ENCODE results near the gene DNAI2.

DNAI2 gene, protein sequence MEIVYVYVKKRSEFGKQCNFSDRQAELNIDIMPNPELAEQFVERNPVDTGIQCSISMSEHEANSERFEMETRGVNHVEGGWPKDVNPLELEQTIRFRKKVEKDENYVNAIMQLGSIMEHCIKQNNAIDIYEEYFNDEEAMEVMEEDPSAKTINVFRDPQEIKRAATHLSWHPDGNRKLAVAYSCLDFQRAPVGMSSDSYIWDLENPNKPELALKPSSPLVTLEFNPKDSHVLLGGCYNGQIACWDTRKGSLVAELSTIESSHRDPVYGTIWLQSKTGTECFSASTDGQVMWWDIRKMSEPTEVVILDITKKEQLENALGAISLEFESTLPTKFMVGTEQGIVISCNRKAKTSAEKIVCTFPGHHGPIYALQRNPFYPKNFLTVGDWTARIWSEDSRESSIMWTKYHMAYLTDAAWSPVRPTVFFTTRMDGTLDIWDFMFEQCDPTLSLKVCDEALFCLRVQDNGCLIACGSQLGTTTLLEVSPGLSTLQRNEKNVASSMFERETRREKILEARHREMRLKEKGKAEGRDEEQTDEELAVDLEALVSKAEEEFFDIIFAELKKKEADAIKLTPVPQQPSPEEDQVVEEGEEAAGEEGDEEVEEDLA

DNA sequence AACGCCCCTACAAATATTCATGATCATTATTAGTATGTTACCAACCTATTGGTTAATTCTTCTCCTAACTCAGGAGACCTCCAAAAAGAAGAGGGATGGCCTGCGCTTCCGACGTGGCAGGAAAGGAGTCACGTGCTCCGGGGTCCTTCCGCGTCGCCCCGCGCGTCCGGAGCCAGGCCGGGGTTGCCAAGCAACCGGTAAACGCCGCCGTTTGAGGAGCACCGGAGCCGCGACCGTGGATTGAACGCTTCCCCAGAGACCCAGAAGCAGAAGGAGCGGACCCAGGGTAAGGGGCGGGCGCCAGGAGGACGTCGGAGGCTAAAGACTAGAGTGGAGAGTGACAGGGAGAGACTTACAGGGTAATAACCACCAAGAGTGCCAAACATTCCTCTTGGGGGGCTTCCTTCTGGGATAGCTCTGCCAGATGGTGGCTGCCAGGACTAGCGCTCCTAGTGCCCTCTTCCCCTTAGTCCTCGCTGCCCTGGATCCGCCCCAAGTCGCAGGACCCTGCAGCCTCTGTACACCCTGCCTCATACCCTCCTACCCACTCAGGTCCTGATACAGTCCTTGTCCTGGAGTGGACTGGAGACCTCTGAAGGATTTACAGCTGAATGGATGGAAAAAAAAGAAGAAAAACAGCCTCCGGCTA lies at the start of gene DNAI2:
DNAI2 (plus strand) TSS at position 175 of the 649 bp plus-strand sequence. CDS start 7,584 bp downstream, outside the sequence.
- DNase-seq (ENCODE audit: low spot score), result no peak

DNA sequence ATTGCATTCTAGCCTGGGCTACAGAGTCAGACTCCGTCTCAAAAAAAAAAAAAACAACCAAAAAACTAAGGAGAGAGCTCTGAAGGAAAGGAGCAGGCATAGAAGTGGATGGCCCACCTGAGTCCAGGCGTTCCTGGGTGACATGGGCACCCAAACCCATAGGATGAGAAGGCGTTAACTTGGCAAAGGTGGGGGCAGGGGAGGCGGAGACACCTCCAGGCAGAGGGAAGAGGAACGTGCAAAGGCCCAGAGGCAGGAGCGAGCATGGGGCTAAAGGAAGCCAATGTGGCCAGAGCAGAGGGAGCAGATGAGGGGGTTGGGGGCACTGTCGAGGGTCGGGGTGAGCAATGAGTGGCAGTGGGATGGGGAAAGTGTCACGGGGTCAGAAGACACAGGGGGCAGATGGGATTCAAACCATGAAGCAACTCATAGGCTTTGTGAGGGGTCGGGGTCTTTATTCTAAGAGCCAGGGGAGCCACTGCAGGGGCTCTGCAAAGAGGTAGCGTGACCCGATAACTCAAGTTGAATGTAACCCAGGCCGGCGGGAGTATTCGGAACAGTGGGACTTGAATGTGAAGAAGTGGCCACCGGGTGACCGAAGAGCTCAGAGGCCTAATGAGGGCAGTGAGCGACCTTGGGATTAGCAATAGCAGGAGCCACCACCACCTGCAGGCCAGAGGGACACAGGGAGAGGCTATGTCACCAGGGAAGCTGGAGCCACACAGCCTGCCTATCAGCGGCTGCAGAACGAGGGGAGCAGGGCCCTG lies 48.9 kb upstream of the DNAI2 start:
- DNase-seq (ENCODE audit: low spot score), result no peak

DNA sequence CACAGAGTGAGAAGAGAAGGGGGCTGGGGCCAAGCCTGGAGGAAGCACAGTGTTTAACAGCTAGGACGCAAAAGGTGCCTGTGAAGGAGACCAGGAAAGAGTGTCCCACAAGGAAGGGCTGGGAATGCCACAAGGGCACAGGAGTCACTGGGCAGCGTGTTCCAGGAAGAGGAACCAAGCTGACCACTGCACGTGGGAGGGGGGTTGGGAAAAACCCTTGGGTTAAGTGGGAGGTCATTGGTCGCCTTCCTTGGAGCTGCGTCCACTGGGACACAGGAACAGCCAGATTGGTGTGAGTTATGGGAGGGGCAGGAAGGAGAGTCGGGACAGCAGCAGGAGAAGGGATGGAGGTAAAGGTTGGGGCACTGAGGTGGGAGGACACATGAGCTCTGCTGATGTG lies 47.8 kb upstream of the DNAI2 start:
- no peak for DNase-seq (ENCODE audit: low spot score)

DNA sequence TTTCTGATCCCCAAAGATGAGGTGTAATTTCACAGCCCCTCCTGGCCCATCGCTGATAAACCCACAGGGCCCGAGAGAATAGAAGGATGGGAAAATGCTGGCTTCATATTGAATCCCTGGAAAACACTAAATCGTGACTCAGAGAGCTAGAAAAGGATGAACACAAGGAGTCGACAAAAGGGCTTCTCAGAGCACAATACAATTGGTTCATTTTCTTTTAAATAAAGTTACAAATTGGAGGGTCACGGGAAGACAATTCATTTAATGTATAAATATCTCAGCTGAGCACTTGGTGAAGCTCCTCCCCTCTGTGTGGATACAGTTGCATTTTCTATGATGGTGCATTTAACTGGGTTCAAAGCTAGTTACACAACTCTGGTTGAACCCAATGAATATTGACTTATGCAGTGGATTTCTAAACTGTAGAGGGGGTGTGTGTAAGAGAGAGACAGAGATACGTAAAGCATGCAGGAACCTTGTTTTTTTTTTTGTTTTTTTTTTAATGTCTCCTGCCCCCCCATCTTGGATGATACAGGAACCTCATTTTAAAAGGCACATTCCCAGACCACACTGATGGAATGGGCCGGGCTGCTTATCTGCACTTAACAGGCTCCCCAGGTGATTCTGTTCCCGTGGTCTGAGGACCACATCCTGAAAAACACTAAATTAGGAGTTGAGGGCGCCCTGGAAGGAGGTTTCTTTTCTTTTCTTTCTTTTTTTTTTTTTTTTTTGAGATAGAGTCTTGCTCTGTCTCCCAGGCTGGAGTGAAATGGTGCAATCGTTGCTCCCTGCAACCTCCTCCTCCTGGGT lies 46.6 kb upstream of the DNAI2 start:
- DNase-seq (ENCODE audit: low spot score), result no peak

DNA sequence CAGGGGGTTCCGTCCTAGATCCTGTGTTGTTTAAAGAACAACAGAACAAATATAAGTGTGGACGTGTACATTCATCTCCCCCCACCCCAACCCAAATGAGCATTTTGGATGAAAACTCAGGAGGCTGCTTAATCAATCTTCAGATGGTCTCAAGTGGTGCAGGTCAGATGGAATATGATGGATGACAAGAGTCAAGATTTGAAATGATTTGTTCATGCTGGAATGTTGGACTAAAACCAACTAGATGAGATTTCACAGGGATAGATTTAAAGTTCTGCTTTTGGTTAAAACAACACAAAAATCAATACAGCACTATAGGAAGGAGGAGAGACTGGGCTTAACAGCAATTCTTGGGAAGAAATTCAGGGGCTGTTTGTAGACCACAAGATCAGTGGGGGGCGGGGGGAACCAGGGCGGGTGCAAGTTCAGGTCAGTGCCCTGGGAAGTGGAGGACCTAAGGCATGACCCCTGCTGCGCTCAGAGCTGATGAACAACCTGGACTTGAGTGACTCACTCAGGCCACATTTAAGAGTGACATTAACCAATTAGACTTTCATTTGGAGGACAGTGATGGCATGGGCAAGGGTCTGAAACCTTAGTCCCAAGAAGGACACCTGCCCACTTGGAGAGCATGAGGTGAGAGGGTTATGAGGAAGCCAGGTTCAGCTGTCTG lies 45.6 kb upstream of the DNAI2 start:
- no peak for DNase-seq (ENCODE audit: low spot score)

DNA sequence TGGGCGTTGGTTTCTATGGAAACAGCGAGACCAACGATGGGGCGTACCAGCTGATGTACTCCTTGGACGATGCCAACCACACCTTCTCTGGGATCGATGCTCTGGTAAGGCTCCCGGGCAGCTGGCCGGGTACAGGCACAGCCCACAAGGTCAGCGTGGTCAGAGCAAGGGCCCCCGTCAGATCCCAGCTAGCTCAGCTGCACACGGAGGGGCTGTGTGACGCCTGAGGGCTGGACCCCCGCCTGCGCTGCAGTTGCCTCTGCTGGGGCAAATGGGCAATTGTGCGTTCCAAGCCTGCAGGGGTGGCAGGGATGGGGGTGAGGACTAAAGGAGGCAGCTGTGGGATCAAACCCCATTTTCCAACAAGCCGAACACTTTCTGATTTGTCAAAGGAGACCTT lies 43.1 kb upstream of the DNAI2 start:
- no peak for DNase-seq (ENCODE audit: low spot score)

DNA sequence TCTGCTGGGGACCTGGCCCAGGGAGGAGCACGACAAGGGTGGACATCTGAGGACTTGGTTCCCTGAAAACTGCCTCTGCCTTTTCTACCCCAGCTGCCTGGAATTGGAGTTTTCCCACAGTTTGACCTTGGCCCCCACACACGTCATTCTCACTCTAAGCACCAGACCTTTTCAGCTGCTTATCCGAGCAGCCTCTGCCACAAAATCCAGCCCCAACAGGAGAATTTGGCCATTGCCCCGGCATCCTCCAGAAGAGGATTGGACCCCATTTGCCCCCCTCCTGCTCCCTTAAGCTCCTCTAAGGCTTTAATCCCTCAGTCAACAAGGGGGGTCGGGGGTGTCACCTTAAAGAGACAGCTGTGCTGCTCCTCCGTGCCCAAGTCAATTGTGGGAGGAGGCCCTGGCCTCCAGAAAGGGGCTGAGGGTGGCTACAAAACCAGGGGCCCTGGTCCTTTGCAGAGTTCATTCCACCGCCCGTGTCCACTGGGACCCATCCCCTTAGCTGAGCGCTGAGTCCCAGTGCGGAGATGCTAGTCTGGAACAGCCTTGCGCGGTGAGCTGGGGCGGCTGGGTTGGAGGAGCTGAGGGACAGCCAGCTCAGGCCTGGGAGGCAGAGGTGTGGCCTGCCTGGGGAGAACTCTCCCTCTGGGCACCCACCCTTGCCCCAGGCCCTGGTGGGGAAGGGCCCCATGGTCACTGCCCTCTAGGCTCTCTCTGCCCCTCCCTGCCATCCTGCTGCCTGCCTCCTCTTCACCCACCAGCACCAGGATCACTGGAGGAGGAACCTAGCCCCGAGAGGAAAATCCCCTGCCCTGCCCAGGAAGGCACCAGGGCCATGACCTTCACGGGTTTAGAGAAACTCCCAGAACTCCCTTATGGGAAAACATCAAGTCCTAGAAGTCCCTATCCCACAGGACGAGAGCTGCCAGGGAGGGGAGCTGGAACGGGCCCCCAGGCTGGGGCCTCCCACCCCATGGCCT lies 41.8 kb upstream of the DNAI2 start:
- DNase-seq (ENCODE audit: low spot score), result no peak

DNA sequence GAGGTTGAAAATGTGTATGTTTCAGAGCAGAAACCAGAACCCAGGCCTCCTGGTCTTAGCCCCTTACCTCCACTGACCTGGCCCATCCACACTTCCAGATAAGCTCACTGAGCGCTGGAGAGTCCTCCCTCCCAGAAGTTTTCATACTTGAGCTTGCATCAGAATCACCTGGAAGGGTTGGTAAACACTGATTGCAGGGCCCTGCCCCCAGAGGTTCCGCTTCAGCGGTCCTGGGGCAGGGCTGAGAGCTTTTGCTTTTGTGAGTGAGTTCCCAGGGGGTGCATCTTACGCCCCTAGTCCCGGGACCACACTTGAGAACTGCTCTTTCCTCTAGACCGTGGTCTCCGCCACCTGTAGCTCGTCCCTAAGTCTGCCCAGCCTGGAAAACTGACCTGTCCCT lies 40.1 kb upstream of the DNAI2 start:
- no peak for DNase-seq (ENCODE audit: low spot score)

DNA sequence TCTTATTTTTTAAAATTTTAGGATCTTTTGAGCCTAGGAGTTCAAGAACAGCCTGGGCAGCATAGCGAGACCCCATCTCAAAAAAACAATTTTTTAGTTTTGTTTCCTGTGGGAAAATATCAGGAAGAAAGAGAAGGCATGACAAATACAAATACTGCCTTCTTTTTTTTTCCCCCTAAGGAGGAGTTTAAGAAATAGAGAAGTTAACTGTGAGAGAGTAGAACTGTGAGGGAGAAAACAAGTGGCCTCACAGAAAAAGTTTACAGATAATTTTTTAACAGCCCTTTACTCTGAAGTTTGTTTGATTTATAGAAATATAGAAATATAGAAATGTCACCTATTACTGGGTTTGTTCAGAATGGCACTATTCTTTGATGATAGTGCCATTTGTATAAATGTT lies 39.5 kb upstream of the DNAI2 start:
- DNase-seq (ENCODE audit: low spot score), result no peak

DNA sequence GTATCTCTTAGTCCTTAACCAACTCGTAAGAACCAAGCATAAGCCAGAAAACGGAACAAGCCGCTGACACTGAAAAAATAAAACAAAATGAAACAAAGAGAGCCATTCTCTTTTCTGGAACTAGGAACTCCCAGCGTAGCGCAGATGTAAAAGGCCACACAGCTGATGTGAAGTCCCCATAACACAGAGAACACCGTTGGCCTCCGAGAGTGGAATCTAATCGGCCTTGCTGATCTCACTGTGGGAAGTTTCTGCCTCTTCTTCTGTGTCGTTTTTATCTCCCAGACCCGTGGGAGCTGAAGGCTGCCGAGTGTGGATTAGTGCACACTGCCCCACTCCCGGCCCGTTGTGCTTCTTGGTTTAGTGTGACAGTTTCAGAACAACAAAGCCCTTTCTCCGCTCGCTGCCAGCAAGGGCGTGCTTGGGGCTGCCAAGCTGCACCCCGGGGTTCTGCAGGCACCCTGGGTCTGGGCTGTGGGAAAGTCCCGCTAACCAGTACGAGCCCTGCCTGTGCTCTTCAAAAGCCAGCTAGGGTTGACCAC lies 38.9 kb upstream of the DNAI2 start:
- DNase-seq (ENCODE audit: low spot score), result no peak

DNA sequence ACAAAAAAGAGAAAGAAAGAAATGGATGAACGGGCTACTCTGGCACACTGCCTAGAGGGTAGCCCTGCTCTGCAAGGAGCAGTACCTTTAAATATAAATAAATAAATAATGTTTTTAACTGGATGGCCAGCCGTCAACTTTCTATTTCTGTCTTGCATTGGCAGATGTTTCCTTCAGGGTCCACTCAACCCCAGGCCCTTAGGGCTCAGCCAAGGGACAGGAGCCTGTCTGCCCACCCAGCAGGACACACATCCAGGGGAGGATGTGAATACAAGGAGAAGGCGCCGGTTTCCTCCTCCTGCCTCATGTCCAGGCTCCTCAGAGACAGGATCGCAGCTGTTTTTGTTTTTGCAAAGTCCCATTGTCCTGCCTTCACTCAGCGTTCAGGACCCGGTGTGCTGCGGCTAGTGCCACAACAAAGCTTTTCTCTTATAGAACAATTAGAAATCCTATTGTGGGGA lies 38.1 kb upstream of the DNAI2 start:
- DNase-seq (ENCODE audit: low spot score), result peak; percentile 68

DNA sequence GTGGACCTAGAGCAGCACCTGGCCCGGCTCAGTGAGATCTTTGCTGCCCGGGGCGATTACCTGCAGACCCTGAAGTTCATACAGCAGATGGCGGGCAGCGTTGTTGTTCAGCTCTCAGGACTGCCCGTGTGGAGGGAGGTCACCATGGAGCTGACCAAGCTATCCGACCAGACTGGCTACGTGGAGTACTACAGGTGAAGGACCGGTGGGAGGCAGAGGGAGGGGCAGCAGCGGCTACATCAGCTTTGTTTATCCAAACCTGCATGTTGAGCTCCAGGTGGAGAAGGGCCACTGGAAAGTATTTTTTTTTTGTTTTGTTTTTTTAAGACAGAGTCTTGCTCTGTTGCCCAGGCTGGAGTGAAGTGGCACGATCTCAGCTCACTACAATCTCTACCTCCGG lies 36.7 kb upstream of the DNAI2 start:
- no peak for DNase-seq (ENCODE audit: low spot score)

DNA sequence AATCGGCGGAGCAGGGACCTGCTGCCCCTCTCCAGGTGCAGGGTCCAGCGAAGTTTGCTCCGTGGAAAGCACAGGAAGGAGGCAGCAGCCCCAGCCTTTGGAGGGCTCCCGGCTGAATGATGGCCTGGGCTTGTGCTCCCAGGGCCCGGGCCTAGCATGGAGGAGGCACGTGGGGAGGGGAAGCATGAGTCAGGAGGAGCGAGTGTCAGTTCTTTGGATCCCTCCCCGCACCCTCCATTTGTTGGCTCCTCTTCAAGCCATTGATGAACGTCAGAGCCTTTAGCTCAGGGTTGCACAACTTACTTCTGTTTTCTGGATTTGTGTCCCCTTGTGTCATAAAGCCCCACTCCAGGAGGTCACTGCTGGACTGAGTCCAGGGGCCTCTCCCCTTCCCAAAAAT lies 34.9 kb upstream of the DNAI2 start:
- no peak for DNase-seq (ENCODE audit: low spot score)

DNA sequence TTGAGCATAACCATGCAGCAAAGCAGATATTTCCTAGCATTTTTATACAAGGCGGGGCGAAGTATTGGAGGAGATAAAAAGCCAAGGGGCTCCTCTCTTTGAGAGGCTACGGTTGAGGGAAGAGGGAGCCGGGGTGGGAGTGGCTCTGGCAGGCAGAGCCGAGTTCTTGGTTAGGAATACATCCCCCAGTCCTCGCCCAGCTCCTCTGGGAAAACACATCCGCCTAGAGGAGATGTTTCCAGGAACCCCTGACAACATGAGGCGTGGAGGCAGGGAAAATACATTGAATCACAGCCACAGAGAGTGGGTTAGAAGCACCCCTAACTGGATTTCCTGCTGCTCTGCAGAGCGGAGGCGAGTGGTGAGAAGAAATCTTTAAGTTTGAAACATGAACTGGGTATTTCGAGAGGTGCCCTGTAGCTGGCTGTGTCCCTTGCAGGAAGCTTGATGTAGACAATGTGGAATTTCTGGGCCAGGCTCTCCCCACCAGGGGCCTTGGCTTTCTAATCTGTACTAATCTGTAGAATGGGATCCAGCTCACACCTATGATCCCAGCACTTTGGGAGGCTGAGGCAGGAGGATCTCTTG lies 33.3 kb upstream of the DNAI2 start:
- peak; percentile 12 for DNase-seq (ENCODE audit: low spot score)

DNA sequence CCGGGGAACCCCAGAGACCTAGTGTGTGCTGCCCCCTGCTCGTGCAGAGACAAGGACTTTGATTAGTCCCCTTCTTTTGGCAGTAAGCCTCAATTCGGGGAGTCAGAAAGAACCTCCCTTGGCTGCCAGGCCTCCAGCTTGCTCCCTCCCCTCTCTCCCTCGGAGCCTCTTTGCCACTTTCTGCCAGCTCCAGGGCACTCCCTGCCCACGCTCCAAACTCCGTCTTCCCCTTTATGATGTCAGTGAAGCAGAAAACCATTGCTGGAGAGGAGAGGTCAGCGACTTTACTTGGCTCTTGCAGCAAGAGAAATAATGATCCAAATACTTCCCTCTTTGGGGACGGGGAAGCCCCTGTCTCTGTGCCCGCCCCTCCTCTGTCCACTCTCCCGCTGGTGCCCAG lies 32.6 kb upstream of the DNAI2 start:
- DNase-seq (ENCODE audit: low spot score), result no peak

DNA sequence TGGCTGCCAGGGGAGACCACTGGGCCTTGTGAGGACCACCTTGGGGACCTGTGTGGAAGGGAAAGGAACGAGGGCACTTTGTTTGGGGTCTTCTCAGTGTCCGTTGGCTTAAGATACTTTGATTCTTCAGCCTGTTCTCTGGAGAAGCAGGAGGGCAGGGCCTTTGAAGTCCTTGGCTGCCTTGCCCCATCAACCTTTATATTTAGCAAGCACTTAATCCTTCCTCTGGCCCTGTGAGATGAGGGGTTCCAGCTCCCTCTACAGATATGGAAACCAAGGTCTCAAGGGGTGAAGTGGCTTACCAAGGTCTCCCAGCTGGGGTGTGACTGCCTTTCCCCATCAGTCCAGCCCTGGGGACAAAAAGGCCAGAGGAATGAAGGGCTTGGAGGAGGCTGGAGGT lies 32.2 kb upstream of the DNAI2 start:
- DNase-seq (ENCODE audit: low spot score), result no peak

DNA sequence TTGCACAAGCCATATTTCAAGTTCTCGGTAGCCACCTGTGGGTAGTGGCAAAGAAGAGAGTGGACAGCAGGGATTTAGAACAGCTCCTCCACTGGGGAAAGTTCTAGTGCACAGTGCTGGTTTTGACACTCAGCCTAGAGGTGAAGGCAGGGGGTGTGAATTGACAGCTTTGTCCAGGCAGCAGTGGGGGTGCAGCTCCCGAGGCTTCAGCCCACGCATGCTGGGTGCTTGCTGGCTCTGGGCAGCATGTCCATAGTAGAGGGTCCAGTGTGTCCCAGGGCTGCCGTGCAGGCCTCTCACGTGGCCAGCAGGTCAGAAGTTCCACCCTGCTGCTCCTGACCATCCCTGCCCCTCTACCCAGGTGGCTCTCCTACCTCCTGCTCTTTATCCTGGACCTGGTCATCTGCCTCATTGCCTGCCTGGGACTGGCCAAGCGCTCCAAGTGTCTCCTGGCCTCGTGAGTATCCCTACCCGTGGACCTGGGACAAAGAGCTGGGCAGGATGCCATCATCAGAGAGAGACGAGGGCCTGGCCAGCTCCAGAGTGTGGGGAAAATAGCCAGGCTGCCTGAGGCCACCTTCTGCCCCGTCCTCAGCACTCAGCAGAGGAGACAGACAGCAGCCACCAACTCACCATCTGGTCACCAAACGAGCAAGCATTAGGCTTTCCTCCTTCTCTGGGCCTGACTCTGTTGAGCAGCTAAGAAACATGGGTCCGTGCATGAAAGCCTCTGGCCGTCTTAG lies 30.9 kb upstream of the DNAI2 start:
- DNase-seq (ENCODE audit: low spot score), result no peak

DNA sequence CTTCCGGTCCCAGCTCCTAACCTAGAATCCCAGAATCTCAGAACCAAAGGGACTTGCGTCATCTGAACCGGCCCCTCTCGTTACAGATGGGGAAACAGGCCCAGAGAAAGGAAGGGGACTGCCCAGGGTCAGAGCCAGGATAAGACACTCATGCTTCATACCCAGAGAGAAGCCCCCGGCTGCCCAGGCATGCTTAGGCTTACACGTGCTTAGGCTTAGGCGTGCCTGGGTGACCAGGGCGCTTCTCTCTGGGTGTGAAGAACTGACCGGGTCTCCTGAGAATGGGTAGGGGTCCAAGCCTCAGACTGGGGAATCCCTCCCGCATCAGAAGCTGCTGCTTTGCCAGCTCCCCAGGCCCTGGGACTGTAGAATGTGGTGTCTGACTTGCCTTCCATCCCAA lies 29.9 kb upstream of the DNAI2 start:
- DNase-seq (ENCODE audit: low spot score), result no peak

Data from kidney capillary endothelial cell (primary cell).